ENCODE results near the gene MMP24. TPM values are rescaled to one million over a fixed set of nuclear protein-coding genes. Genes with fewer than 3 reads are reported as not detected.
"Not testable (repeated sequence)": the region's sequence is repeated elsewhere in the genome, so short reads cannot be mapped to it uniquely, and the experiment has no call there.

The MMP24 gene
- total RNA-seq, 2 experiments from 2014 or later, result not detected

GRCh38 chr20:35190556-35190955 is 35.9 kb upstream of the MMP24 start:
- Mint-ChIP-seq H3K27me3 (no peaks in the 10 kb centered on the region), H3K27ac (no peak overlapping the region), H3K9me3 (no peaks in the 10 kb centered on the region), H3K4me1 (ENCODE audit: low read depth) (no peaks in the 10 kb centered on the region), H3K36me3 (ENCODE audit: low read depth) (peaks cover 35% of the 10 kb centered on the region), H3K4me3 (no peak overlapping the region)
- Histone ChIP-seq H3K27me3 (ENCODE audit: control insufficient read depth in 1 of 2, insufficient read depth in 2 of 2, low read length in 2 of 2) (no peaks in the 10 kb centered on the region), H3K4me1 (ENCODE audit: insufficient read depth, low read length) (no peaks in the 10 kb centered on the region), H3K27ac (ENCODE audit: low read depth in 1 of 2, low read length in 2 of 2) (no peak overlapping the region), H3K4me3 (ENCODE audit: low read length) (no peak overlapping the region), H3K9me3 (ENCODE audit: control insufficient read depth in 1 of 2, insufficient read depth in 1 of 2, low read length in 2 of 2) (peaks cover 0 to 1% of the 10 kb centered on the region in 2 experiments), H3K36me3 (ENCODE audit: insufficient read depth, low read length) (no peaks in the 10 kb centered on the region)
- DNase-seq (no peak), ATAC-seq (ENCODE audit: poor library complexity) (no peak)
- TF ChIP-seq CTCF (IDR thresholded peaks at IDR 0.05), result no peak
- intact Hi-C loops (cut with DNase I, micrococcal nuclease), result no loop called here
- POLR2A ChIA-PET, result no interaction called here
- CTCF ChIA-PET, result no interaction called here

DNA sequence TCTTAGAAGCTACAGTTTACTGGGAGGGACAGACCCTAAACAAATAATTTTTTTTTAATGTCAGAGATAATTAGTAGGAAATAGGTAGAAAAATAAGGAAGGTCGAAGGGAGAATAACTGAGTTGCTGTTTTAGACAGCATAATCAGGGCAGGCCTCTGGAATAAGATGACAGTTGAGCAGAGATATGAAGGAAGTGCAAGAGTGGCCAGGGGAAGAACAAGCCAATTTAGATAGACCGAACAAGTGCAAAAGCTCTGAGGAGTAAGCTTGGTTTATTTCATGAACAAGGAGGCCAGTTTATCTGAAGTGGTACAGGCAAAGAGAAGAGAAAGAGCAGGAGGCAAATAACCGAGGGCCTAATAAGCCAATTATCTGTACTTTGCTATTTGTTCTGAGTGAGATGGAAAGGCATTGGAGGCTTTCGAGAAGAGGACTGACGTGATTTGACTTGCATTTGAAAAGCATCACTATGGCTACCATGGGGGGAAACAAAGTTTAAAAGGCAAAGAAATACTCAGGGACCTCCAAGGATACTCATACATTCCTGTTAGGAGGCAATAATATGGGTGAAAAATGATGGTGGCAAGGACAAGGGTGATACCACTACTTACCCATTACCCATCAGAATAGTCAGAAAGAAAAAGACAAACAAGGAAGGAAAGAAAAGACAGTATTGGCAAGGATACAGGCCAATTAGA is 34.9 kb upstream of the MMP24 start:
- ChIA-PET CTCF (no interaction called here), POLR2A (no interaction called here)
- Histone ChIP-seq H3K36me3 (ENCODE audit: insufficient read depth, low read length) (no peaks in the 10 kb centered on the region), H3K27me3 (ENCODE audit: control insufficient read depth in 1 of 2, insufficient read depth in 2 of 2, low read length in 2 of 2) (no peaks in the 10 kb centered on the region), H3K4me3 (ENCODE audit: low read length) (no peak overlapping the region), H3K4me1 (ENCODE audit: insufficient read depth, low read length) (no peaks in the 10 kb centered on the region), H3K9me3 (ENCODE audit: control insufficient read depth in 1 of 2, insufficient read depth in 1 of 2, low read length in 2 of 2) (peaks cover 6 to 7% of the 10 kb centered on the region in 2 experiments), H3K27ac (ENCODE audit: low read depth in 1 of 2, low read length in 2 of 2) (no peak overlapping the region)
- Mint-ChIP-seq H3K4me1 (ENCODE audit: low read depth) (no peaks in the 10 kb centered on the region), H3K4me3 (no peak overlapping the region), H3K36me3 (ENCODE audit: low read depth) (peaks cover 40% of the 10 kb centered on the region), H3K9me3 (peaks cover 4% of the 10 kb centered on the region), H3K27ac (no peak overlapping the region), H3K27me3 (no peaks in the 10 kb centered on the region)
- TF ChIP-seq CTCF (IDR thresholded peaks at IDR 0.05), result no peak
- ATAC-seq (ENCODE audit: poor library complexity) (no peak), DNase-seq (no peak)
- intact Hi-C loops (cut with DNase I, micrococcal nuclease), result no loop called here

- ATAC-seq (ENCODE audit: poor library complexity) (no peak), DNase-seq (no peak)
- Mint-ChIP-seq H3K4me1 (ENCODE audit: low read depth) (no peaks in the 10 kb centered on the region), H3K9me3 (peaks cover 8% of the 10 kb centered on the region), H3K36me3 (ENCODE audit: low read depth) (peaks cover 47% of the 10 kb centered on the region), H3K27me3 (no peaks in the 10 kb centered on the region), H3K4me3 (no peak overlapping the region), H3K27ac (no peak overlapping the region)
- Histone ChIP-seq H3K27me3 (ENCODE audit: control insufficient read depth in 1 of 2, insufficient read depth in 2 of 2, low read length in 2 of 2) (no peaks in the 10 kb centered on the region), H3K9me3 (ENCODE audit: control insufficient read depth in 1 of 2, insufficient read depth in 1 of 2, low read length in 2 of 2) (peaks cover 7 to 11% of the 10 kb centered on the region in 2 experiments), H3K4me1 (ENCODE audit: insufficient read depth, low read length) (no peaks in the 10 kb centered on the region), H3K36me3 (ENCODE audit: insufficient read depth, low read length) (no peaks in the 10 kb centered on the region), H3K4me3 (ENCODE audit: low read length) (no peak overlapping the region), H3K27ac (ENCODE audit: low read depth in 1 of 2, low read length in 2 of 2) (no peak overlapping the region)
- CTCF ChIA-PET, result no interaction called here
- intact Hi-C loops (cut with DNase I, micrococcal nuclease), result no loop called here
- POLR2A ChIA-PET, result no interaction called here
- TF ChIP-seq CTCF (IDR thresholded peaks at IDR 0.05), result no peak
These were observed 34.2 kb upstream of the MMP24 start for GRCh38 chr20:35192118-35192872.

DNA sequence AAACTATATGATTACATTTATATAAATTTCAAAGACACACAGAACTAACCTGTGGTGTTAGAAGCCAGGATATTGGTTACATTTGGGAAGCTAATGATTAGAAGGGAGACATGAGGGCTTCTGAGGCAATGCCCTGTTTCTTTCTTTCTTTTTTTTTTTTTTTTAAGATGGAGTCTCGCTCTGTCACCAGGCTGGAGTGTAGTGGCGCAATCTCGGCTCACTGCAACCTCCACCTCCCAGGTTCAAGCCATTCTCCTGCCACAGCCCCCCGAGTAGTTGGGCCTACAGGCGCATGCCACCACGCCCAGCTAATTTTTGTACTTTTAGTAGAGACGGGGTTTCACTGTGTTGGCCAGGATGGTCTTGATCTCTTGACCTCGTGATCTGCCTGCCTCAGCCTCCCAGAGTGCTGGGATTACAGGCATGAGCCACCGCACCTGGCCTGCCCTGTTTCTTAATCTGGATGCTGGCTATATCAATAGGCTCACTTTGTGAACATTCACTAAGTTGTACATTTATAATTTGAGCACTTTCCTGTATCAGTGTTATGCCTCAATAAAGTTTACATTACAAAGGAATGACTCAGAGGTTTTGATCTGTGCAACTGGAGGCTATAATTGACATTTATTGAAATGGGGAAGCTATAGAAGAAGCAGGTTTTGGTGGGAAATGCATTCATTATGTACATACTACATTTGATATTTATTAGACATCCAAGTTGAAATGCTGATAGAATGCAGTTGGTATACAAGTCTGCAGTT is 33.3 kb upstream of the MMP24 start:
- H3K4me1 ChIP-seq (ENCODE audit: insufficient read depth, low read length); DNase-seq; intact Hi-C loops (cut with DNase I, micrococcal nuclease); ATAC-seq (ENCODE audit: poor library complexity); H3K4me3 Mint-ChIP-seq; CTCF ChIA-PET; H3K9me3 Mint-ChIP-seq; POLR2A ChIA-PET; H3K27me3 ChIP-seq (ENCODE audit: control insufficient read depth in 1 of 2, insufficient read depth in 2 of 2, low read length in 2 of 2); H3K27ac ChIP-seq (ENCODE audit: low read depth in 1 of 2, low read length in 2 of 2); H3K4me3 ChIP-seq (ENCODE audit: low read length); H3K4me1 Mint-ChIP-seq (ENCODE audit: low read depth); H3K36me3 ChIP-seq (ENCODE audit: insufficient read depth, low read length); H3K27ac Mint-ChIP-seq; H3K27me3 Mint-ChIP-seq: not testable (repeated sequence)
- peaks cover 56% of the 10 kb centered on the region for H3K36me3 Mint-ChIP-seq (ENCODE audit: low read depth)
- H3K9me3 ChIP-seq (ENCODE audit: control insufficient read depth in 1 of 2, insufficient read depth in 1 of 2, low read length in 2 of 2), result peaks cover 11 to 16% of the 10 kb centered on the region in 2 experiments

Measured in CD4-positive, alpha-beta T cell (primary cell).